HepG2 (cell line): ENCODE data around the gene UNCX. TPM values are rescaled to one million over a fixed set of nuclear protein-coding genes. Genes with fewer than 3 reads are reported as not detected.
"Not testable (repeated sequence)": the region's sequence is repeated elsewhere in the genome, so short reads cannot be mapped to it uniquely, and the experiment has no call there.

Source experiments
- ATAC-seq: fragments of 200-7000 bp; cut with Tn5 transposase; 3 replicates; pipeline ENCODE4 v1.9.1; 2020; ENCODE audit warnings: mild to moderate bottlenecking, moderate library complexity
- BruUV-seq: library from RNA; stranded (reverse); fragments of 400-500 nt; replicated peaks from 2 replicates; lab custom pipeline; 2021; lab: Mats Ljungman, UMichigan
- CTCF ChIA-PET: fragments of 300-600 bp; formaldehyde crosslinking; extraction: SDS; loops from one replicate; lab custom pipeline; 2021; ENCODE audit warnings: low total read pairs, inconsistent platforms, low intra/inter-chr PET ratio; lab: Yijun Ruan, JAX
- POLR2A ChIA-PET: fragments of 350-600 bp; sonication (Branson Sonifier 250); formaldehyde crosslinking; loops from one replicate; lab custom pipeline; 2020; ENCODE audit warnings: antibody characterized with exemption, inconsistent platforms; lab: Yijun Ruan, JAX
- DNase-seq: peaks from one replicate; pipeline ENCODE4 v3.0.0-alpha.2; 2015; ENCODE audit warnings: low spot score
- FAIRE-seq: peaks from 3 replicates; lab custom pipeline; 2011; peaks lifted over from hg19 to GRCh38; lab: Jason Lieb, UNC
- H2AFZ ChIP-seq: one replicate; pipeline ENCODE4 v1.6.1; 2011; ENCODE audit warnings: low read length, inconsistent platforms
- H3K27ac ChIP-seq: fragments of 300-600 bp; 3 replicates; pipeline ENCODE4 v1.8.0; 2011; ENCODE audit warnings: mixed run types, mild to moderate bottlenecking, mixed read lengths, low read length, inconsistent platforms; ENCODE audit not compliant: insufficient read depth; ENCODE audit errors: extremely low read length
- H3K27me3 ChIP-seq, 2 experiments: fragments of 200-600 bp in 1 of 2; 2 replicates in 1 of 2; 3 replicates in 1 of 2; pipeline versions ENCODE4 v1.6.0 to v1.8.0; 2011; ENCODE audit warnings: low read length in 2 of 2, mild to moderate bottlenecking in 2 of 2, moderate library complexity in 2 of 2, inconsistent platforms in 1 of 2; ENCODE audit not compliant: insufficient read depth in 2 of 2, control insufficient read depth in 1 of 2
- H3K36me3 ChIP-seq, 2 experiments: fragments of 200-600 bp in 1 of 2; replicated peaks in 1 of 2; 2 replicates in 1 of 2; 3 replicates in 1 of 2; pipeline versions ENCODE4 v1.5.1 to v1.8.0; 2011; ENCODE audit warnings: low read length in 2 of 2, inconsistent platforms in 1 of 2; ENCODE audit not compliant: insufficient read depth in 2 of 2, control insufficient read depth in 1 of 2
- H3K4me1 ChIP-seq: 2 replicates; pipeline ENCODE4 v1.5.1; 2012; ENCODE audit warnings: low read length, inconsistent platforms; ENCODE audit not compliant: insufficient read depth
- H3K4me2 ChIP-seq: 2 replicates; pipeline ENCODE4 v1.6.0; 2011; ENCODE audit warnings: low read depth, low read length, inconsistent platforms
- H3K4me3 ChIP-seq, 3 experiments: fragments of 200-600 bp in 1 of 3; sonication (generic), shearing (Covaris generic) in 1 of 3; replicated peaks in 1 of 3; 2 replicates each; pipeline ENCODE4 v1.5.1; 2011 to 2016; ENCODE audit warnings: low read length in 3 of 3, inconsistent platforms in 2 of 3, low read depth in 2 of 3, mild to moderate bottlenecking in 2 of 3, control low read depth in 1 of 3, mixed read lengths in 1 of 3; ENCODE audit not compliant: insufficient read depth in 1 of 3
- H3K79me2 ChIP-seq: one replicate; pipeline ENCODE4 v1.6.1; 2011; ENCODE audit warnings: low read length, inconsistent platforms; ENCODE audit not compliant: insufficient read depth
- H3K9ac ChIP-seq: 2 replicates; pipeline ENCODE4 v1.6.0; 2011; ENCODE audit warnings: mild to moderate bottlenecking, low read depth, low read length, inconsistent platforms; ENCODE audit not compliant: insufficient read depth
- H3K9me3 ChIP-seq: 2 replicates; pipeline ENCODE4 v1.5.1; 2012; ENCODE audit warnings: mild to moderate bottlenecking, low read length
- H4K20me1 ChIP-seq: 2 replicates; pipeline ENCODE4 v1.6.0; 2011; ENCODE audit warnings: inconsistent platforms, mild to moderate bottlenecking, low read length, moderate library complexity; ENCODE audit not compliant: insufficient read depth
- PRPF4 ChIP-seq: fragments of 200-400 bp; formaldehyde crosslinking; IDR thresholded peaks from 2 replicates; pipeline ENCODE4 v1.6.1; 2016; ENCODE audit warnings: low read length, low read depth; ENCODE audit not compliant: poor library complexity, severe bottlenecking
- SP1 ChIP-seq, 2 experiments: fragments of 450-650 bp in 1 of 2; sonication (generic) in 1 of 2; formaldehyde crosslinking in 1 of 2; IDR thresholded peaks; 2 replicates each; pipeline versions ENCODE4 v1.4.0 to v1.6.1; 2016 to 2020; ENCODE audit warnings: missing genetic modification reagents in 1 of 2
- ZBTB7B ChIP-seq: sonication (generic); formaldehyde crosslinking; IDR thresholded peaks from 2 replicates; pipeline ENCODE4 v1.4.0; 2020; ENCODE audit warnings: missing genetic modification reagents
- WGBS: methylation state at CpG from one replicate; pipeline ENCODE4 v1.1.6; 2017; ENCODE audit warnings: low lambda C conversion rate; 5-methylcytosine and 5-hydroxymethylcytosine counted together
- in situ Hi-C: cut with HindIII; loops from 2 replicates; pipeline ENCODE4 v1.10.0; 2017; ENCODE audit warnings: low pct_unique_long_range_greater_than_20kb; ENCODE audit not compliant: extremely low pct_ligation_motif_present
- intact Hi-C: fragments of 100-400 bp; cut with micrococcal nuclease; formaldehyde crosslinking; loops from one replicate; pipeline ENCODE4 v1.10.0; 2022; ENCODE audit not compliant: unreplicated experiment
- polyA plus RNA-seq, 8 experiments: library from polyadenylated mRNA; depleted of rRNA in 3 of 8; stranded (reverse) in 7 of 8; unstranded in 1 of 8; fragments of >200 nt; fragmentation: Illumina TruSeq in 4 of 8; extraction: Trizol in 4 of 8; gene quantifications; 2 replicates each; pipeline versions ENCODE4 v1.2.1 to v1.2.3, GENCODE V29; 2011 to 2016; ENCODE audit warnings: low read depth in 4 of 8, missing spikeins in 1 of 8, mixed read lengths in 1 of 8; ENCODE audit not compliant: insufficient read depth in 1 of 8
- total RNA-seq, 5 experiments: library from RNA; depleted of rRNA; stranded (reverse); fragments of >200 nt; fragmentation: Illumina TruSeq; extraction: Trizol; gene quantifications; 2 replicates each; pipeline ENCODE4 v1.2.3, GENCODE V29; 2016; ENCODE audit warnings: low read depth in 1 of 5

The UNCX gene
- total and polyA plus RNA-seq, 2 of the 13 experiments (the other 11 are each of a cell fraction or from before 2014, with no cell fraction given): not detected

- CTCF ChIA-PET: not testable (repeated sequence)
Observed at GRCh38 chr7:1212025-1212424, 20.6 kb upstream of the UNCX start.

GRCh38 chr7:1214516-1214915 lies 18.2 kb upstream of the UNCX start:
- no peaks in the 10 kb centered on the region for H4K20me1 ChIP-seq
- H3K4me2 ChIP-seq: no peak overlapping the region
- FAIRE-seq (no peak), DNase-seq (no peak), ATAC-seq (no peak)
- H3K79me2 ChIP-seq: no peaks in the 10 kb centered on the region
- BruUV-seq: no TSS peak
- H3K9me3 ChIP-seq: no peaks in the 10 kb centered on the region
- 58% methylated on average over 7 of the region's 18 CpGs for WGBS
- H2AFZ ChIP-seq: no peak overlapping the region
- peaks cover 11 to 63% of the 10 kb centered on the region in 2 experiments for H3K27me3 ChIP-seq
- H3K4me3 ChIP-seq: no peak overlapping the region
- no peaks in the 10 kb centered on the region for H3K4me1 ChIP-seq
- POLR2A ChIA-PET: no interaction called here
- CTCF ChIA-PET: no interaction called here
- H3K9ac ChIP-seq: no peak overlapping the region
- intact Hi-C loops: no loop called here
- H3K27ac ChIP-seq: no peak overlapping the region
- H3K36me3 ChIP-seq: no peaks in the 10 kb centered on the region
- no peak for TF ChIP-seq ZBTB7B
- TF ChIP-seq SP1 (IDR thresholded peaks at IDR 0.05): no peak
- TF ChIP-seq SP1 (CRISPR knock-in tag; IDR thresholded peaks at IDR 0.05): no peak
- TF ChIP-seq PRPF4: no peak
- TF ChIP-seq, all 625 proteins: peak for 0
- in situ Hi-C loops: no loop called here

More at GRCh38 chr7:1212025-1212424, 20.6 kb upstream of the UNCX start:
- H2AFZ ChIP-seq, H3K4me2 ChIP-seq, H3K9me3 ChIP-seq, H4K20me1 ChIP-seq, POLR2A ChIA-PET, H3K36me3 ChIP-seq, H3K4me1 ChIP-seq, H3K27ac ChIP-seq, H3K9ac ChIP-seq, H3K4me3 ChIP-seq, FAIRE-seq, ATAC-seq, intact Hi-C loops, H3K79me2 ChIP-seq, in situ Hi-C loops, DNase-seq, BruUV-seq: not testable (repeated sequence)
- peaks cover 11 to 58% of the 10 kb centered on the region in 2 experiments for H3K27me3 ChIP-seq
- WGBS: 54% methylated on average over 5 of the region's 5 CpGs
